ENCODE measurements around the gene TMEM163.
A peak's percentile ranks its signal among the peaks of the same experiment; 100 is the strongest.

TMEM163 gene

DNA sequence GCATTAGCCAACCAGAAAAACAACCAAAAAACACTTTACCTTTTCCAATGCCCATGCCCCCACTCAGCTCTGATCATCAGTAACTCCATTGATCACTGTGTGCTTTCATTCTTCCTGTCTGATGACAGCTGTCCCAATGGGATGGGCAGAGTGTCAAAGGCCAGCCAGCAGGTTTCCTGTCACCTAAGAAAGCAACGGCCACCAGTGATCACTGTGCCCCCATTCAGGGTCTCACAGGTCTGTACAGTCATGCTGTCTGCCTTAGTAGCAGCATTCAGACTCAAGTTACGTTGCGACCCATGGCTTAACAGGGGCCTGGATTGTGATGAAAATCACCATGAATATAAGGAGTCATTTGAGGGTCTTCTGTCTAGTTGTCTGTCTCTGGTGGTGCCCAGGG lies 280.4 kb downstream of the TMEM163 start:
- Mint-ChIP-seq H3K9me3 (no peaks in the 10 kb centered on the region), H3K36me3 (ENCODE audit: low read depth) (peaks cover 2% of the 10 kb centered on the region), H3K27me3 (ENCODE audit: low read depth) (no peaks in the 10 kb centered on the region), H3K4me1 (ENCODE audit: low read depth) (no peaks in the 10 kb centered on the region), H3K27ac (no peak overlapping the region), H3K4me3 (no peak overlapping the region)

DNA sequence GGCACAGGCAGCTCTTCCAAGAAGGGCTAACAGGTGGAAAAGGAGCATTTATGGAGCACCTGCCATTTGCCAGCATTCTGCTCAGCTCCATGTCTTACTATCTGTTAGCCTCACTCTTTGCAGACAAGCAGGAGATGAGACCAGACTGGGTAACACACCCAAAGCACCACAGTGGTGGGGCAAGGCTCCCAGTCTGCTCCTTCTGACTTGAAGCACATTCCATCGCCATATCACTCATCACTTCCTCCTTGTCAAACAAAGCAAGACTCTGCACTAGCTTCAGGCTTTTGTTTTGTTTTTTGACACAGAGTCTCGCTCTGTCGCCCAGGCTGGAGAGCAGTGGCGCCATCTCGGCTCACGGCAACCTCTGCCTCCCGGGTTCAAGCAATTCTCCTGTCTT lies 282.1 kb downstream of the TMEM163 start:
- H3K27ac Mint-ChIP-seq: no peak overlapping the region
- peaks cover 4% of the 10 kb centered on the region for H3K36me3 Mint-ChIP-seq (ENCODE audit: low read depth)
- no peaks in the 10 kb centered on the region for H3K9me3 Mint-ChIP-seq
- H3K27me3 Mint-ChIP-seq (ENCODE audit: low read depth): no peaks in the 10 kb centered on the region
- no peaks in the 10 kb centered on the region for H3K4me1 Mint-ChIP-seq (ENCODE audit: low read depth)
- H3K4me3 Mint-ChIP-seq: no peak overlapping the region

DNA sequence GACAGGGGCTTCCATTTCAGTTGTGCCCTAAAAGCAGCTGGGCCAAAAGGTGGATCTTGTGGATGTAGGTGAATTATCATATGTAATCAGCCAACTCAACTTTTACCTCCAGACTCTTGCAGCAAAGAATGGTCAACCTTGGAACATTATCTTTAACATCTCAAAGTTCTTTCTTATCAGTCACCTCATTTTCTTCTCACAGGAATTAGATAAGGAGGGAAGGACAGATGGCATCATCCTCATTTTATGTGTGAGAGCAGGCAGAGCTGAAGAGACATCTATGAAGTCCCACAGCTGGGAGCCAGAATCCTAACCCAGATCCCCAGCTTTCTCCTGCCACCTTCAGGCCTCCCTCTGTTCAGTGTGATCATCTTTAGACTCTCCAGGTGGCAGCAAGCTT lies 282.9 kb downstream of the TMEM163 start:
- Mint-ChIP-seq H3K27me3 (ENCODE audit: low read depth) (no peaks in the 10 kb centered on the region), H3K36me3 (ENCODE audit: low read depth) (peaks cover 4% of the 10 kb centered on the region), H3K27ac (no peak overlapping the region), H3K9me3 (no peaks in the 10 kb centered on the region), H3K4me3 (no peak overlapping the region), H3K4me1 (ENCODE audit: low read depth) (no peaks in the 10 kb centered on the region)

DNA sequence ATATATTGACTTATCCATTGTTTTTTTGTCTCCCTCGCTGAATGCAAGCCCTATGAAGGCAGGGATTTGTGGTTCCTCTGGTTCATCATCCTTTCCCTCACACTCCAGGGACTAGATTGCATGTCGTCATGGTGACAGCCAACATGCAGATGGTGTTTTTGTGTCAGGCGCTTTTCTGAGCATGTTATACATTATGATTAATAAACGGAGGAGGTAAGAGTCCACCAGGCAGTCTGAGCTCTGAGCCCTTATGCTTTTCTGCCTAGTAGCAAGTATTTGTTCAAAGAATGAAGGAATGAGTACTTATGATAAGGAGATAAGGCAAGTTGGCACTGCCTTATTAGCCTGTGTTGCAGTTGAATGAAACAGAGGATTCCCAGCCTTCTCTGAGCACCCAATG lies 283.3 kb downstream of the TMEM163 start:
- Mint-ChIP-seq H3K36me3 (ENCODE audit: low read depth) (peaks cover 6% of the 10 kb centered on the region), H3K27ac (no peak overlapping the region), H3K9me3 (no peaks in the 10 kb centered on the region), H3K4me1 (ENCODE audit: low read depth) (no peaks in the 10 kb centered on the region), H3K27me3 (ENCODE audit: low read depth) (no peaks in the 10 kb centered on the region), H3K4me3 (no peak overlapping the region)

DNA sequence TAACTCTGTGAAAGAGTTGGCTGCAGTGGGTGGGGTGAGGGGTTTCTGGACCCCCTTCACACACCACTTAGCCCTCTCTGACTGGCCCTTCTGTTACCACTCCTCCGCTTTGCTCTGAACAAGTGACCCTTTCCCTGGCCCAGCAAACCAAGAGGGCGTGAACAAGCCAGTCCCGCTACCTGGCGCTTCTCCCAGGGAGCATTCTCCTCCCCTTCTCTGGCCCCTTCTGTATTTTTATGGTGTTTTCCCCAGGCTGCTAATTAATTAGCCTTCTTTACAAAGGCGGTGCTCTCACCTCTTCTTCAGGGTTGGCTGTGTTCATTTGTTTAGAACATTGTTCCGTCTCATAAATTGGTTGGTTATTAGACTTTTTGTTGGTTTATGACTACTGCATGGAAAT lies 284.8 kb downstream of the TMEM163 start:
- no peaks in the 10 kb centered on the region for H3K27me3 Mint-ChIP-seq (ENCODE audit: low read depth)
- peaks cover 6% of the 10 kb centered on the region for H3K36me3 Mint-ChIP-seq (ENCODE audit: low read depth)
- no peaks in the 10 kb centered on the region for H3K4me1 Mint-ChIP-seq (ENCODE audit: low read depth)
- H3K27ac Mint-ChIP-seq: no peak overlapping the region
- H3K4me3 Mint-ChIP-seq: no peak overlapping the region
- no peaks in the 10 kb centered on the region for H3K9me3 Mint-ChIP-seq

DNA sequence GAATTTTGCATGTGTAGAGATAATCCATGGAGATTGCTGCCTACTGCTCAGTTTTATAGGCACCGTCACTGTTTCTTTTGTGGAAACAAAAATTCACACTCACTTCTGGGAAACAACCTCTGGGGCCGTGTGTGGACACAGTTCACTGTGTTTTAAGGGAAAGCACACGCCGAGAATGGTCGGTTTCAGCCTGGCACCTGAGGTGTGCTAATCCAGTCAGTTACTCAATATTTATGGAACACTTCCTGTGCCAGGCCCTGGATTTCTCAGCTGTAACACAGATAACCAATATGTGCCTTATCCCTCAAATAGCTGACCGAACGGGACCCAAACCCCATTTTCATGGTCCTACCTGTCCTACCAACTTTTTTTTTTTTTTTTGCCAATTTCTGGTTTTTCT lies 285.3 kb downstream of the TMEM163 start:
- Mint-ChIP-seq H3K4me3 (no peak overlapping the region), H3K27ac (no peak overlapping the region)

DNA sequence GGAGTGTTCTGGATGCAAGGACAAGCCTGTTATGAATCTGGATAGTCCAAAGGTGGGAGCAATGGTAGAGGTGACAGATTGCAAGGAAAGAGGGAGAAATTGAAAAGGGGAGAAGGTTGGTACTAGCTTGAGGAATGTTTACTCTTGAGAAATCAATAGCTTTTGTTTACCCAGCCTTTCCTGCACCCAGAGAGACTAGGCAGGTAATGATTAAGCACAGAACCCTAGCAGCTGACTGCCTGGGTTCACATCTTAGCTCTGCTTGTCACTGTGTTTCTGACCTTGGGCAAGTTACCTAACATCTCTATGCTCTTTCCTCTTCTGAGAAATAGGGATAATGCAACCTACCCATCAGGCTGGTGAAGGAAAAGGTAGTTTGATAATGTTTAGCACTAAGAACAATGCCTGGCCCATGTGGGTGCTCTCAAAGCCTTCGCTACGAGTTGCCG lies 286.3 kb downstream of the TMEM163 start:
- Mint-ChIP-seq H3K36me3 (ENCODE audit: low read depth) (peaks cover 7% of the 10 kb centered on the region), H3K4me3 (no peak overlapping the region), H3K9me3 (no peaks in the 10 kb centered on the region), H3K27ac (no peak overlapping the region), H3K4me1 (ENCODE audit: low read depth) (no peaks in the 10 kb centered on the region), H3K27me3 (ENCODE audit: low read depth) (no peaks in the 10 kb centered on the region)

More for the DNA sequence above, 285.3 kb downstream of the TMEM163 start:
- no peaks in the 10 kb centered on the region for H3K4me1 Mint-ChIP-seq (ENCODE audit: low read depth)
- peaks cover 6% of the 10 kb centered on the region for H3K36me3 Mint-ChIP-seq (ENCODE audit: low read depth)
- H3K9me3 Mint-ChIP-seq: no peaks in the 10 kb centered on the region
- H3K27me3 Mint-ChIP-seq (ENCODE audit: low read depth): no peaks in the 10 kb centered on the region

DNA sequence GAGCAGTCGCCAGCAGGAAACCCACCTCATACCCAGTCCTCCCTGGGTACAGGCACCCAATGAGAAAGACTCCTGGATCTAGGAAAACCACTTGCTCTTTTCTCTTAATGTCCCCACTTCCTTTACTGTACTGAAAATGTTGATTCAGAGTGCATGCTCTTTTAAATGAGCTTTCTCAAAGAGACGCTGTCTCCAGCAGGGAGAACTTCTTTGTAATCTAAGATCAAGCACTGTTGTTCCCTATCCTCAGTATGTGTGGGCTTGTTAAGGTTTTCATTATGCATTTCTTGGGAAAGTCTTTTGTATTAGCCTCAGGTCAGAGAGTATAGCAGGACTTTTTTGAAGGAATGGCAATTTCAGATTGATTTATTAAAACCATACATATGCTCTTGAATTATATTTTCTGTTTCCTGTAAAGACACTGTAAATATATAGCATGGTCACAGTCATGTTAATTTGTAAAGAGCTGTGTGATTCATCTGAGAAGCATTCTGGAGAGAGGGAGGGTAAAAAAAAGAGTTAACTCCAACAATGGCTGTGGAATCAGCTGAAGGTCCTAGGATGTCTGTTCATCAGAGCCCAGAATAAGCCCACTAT lies 286.9 kb downstream of the TMEM163 start:
- Mint-ChIP-seq H3K27ac (no peak overlapping the region), H3K4me3 (no peak overlapping the region), H3K27me3 (ENCODE audit: low read depth) (no peaks in the 10 kb centered on the region), H3K9me3 (no peaks in the 10 kb centered on the region), H3K36me3 (ENCODE audit: low read depth) (peaks cover 12% of the 10 kb centered on the region), H3K4me1 (ENCODE audit: low read depth) (no peaks in the 10 kb centered on the region)

DNA sequence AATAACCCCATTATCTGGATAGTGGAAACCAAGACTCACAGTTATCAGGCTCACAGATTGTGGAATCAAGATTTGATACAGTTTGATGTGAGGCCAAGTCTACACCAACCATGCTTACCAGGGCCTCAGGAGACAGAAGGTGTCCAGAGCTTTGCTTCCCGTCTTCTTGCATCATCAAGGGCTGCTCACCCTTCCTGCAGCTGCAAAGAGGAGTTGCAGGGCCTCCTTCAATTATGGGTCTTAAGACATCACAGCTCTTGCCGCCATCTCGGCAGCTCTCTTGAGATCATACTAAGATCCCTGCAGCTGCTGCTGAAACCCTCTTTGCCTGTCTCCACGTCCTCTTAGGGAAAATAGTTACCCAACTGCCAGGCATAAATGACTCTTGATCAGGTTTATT lies 288.9 kb downstream of the TMEM163 start:
- Mint-ChIP-seq H3K4me3 (no peak overlapping the region), H3K4me1 (ENCODE audit: low read depth) (peaks cover 5% of the 10 kb centered on the region), H3K36me3 (ENCODE audit: low read depth) (peaks cover 12% of the 10 kb centered on the region), H3K27me3 (ENCODE audit: low read depth) (no peaks in the 10 kb centered on the region), H3K27ac (no peak overlapping the region), H3K9me3 (no peaks in the 10 kb centered on the region)

DNA sequence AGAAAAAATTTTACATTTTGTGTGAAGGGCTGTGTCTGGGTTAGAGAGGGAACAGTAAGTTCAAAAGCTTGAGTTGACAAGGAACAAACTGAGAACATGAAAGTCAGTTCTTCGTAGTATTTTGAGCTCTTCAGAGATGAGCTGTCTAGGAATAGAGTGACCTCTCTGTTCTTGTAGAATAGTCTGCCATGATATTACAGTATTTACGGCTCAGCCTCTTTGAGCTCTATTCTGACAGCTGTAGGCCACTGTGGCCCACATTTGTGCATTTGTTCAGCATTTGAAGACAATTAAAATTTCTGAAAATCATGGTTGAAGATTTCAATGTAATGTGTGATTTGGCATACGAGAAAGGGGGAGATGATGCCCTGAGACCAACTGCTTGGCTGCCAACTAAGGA lies 292.1 kb downstream of the TMEM163 start:
- no peaks in the 10 kb centered on the region for H3K27me3 Mint-ChIP-seq (ENCODE audit: low read depth)
- peaks cover 8% of the 10 kb centered on the region for H3K36me3 Mint-ChIP-seq (ENCODE audit: low read depth)
- peaks cover 5% of the 10 kb centered on the region for H3K4me1 Mint-ChIP-seq (ENCODE audit: low read depth)
- H3K4me3 Mint-ChIP-seq: no peak overlapping the region
- no peak overlapping the region for H3K27ac Mint-ChIP-seq
- no peaks in the 10 kb centered on the region for H3K9me3 Mint-ChIP-seq

DNA sequence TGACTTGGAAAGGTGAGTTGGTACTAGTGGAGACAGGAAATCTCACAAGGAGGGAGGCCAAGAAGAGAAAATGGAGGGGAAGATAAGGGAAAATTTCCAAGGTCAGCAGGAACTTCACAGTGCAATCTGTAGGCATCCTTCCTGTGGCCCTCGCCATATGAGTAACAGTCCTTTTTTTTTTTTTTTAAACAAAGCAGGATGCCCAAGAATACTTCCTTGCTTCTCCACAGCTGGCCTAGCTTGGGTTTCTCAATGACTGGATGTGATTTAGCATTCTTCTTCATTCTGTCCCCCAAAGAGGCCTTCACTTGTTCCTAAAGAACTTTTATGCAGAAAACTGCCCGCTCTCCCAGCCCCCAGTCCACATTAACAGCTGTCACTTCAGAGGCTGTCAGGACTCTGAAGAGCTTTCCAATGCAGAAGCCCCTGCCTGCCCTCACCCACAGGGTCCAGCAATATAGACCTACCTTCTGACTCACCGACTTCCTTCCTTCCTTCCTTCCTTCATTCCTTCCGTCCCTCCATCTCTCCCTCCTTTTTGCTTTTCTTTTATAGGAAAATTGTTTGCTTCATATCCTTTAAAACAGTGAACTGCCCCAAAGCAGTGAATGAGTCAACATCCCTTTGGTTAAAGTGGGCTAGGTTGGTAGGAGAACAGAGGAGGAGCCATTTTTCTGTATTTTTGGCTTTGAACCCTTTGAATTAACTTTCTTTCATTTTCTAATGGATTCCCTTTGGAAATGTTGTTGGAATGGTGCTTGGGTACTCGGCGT lies 292.9 kb downstream of the TMEM163 start:
- no peak overlapping the region for H3K4me3 Mint-ChIP-seq
- no peaks in the 10 kb centered on the region for H3K9me3 Mint-ChIP-seq
- no peaks in the 10 kb centered on the region for H3K27me3 Mint-ChIP-seq (ENCODE audit: low read depth)
- H3K27ac Mint-ChIP-seq: peak overlapping the region; percentile 32
- peaks cover 5% of the 10 kb centered on the region for H3K4me1 Mint-ChIP-seq (ENCODE audit: low read depth)
- peaks cover 8% of the 10 kb centered on the region for H3K36me3 Mint-ChIP-seq (ENCODE audit: low read depth)

DNA sequence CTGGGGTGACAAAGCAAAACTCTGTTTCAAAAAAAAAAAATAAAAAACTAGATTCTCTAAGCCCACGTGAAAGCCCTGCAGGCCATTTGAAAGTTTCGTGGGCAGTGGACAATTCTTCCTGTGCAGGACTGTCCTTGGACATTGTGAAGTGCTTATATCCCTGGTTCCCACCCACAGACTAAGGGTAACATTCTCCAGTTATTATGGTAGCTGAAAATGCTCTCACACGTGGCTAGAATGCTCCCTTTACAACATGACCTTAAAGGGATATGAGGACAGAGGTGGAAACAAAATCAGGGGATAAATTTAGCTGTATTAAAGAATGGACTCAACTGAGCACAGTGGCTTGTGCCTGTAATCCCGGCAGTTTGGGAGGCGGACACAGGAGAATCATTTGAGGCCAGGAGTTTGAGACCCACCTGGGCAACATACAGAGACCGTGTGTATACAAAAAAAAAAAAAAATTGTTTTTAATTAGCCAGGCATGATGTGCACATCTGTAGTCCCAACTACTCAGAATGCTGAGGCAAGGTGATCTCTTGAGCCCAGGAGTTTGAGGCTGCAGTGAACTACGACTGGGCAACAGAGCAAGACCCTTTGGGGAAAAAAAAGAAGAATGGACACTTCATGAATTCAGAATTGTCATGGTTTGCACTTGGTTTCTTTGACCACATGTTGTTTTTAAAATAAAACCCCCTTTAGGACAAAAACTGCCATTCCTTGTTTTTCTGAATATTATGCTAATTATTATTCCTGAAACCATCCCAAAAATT lies 297.1 kb downstream of the TMEM163 start:
- H3K27me3 Mint-ChIP-seq (ENCODE audit: low read depth): no peaks in the 10 kb centered on the region
- H3K27ac Mint-ChIP-seq: no peak overlapping the region
- H3K4me1 Mint-ChIP-seq (ENCODE audit: low read depth): peaks cover 5% of the 10 kb centered on the region
- no peaks in the 10 kb centered on the region for H3K36me3 Mint-ChIP-seq (ENCODE audit: low read depth)
- H3K4me3 Mint-ChIP-seq: no peak overlapping the region
- no peaks in the 10 kb centered on the region for H3K9me3 Mint-ChIP-seq

DNA sequence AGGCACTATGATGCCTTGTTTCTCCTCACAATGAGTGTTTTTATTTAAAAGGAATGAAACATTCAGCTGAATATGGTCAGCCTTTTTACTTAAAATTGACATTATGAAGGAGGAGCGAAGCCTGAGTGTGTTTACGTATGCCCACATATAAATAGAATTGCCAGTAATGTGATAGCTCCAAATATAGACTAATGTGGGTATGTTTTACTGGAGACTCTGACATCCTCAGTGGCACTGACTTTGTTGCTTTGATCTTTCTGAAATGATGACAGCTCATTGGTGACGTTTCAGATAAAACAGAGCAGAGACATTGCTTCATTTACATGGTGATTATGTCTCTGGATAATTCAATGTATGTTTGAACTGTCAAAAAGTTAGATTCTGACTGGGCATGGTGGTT lies 297.9 kb downstream of the TMEM163 start:
- peaks cover 3% of the 10 kb centered on the region for H3K4me1 Mint-ChIP-seq (ENCODE audit: low read depth)
- no peaks in the 10 kb centered on the region for H3K27me3 Mint-ChIP-seq (ENCODE audit: low read depth)
- no peaks in the 10 kb centered on the region for H3K36me3 Mint-ChIP-seq (ENCODE audit: low read depth)
- no peak overlapping the region for H3K27ac Mint-ChIP-seq
- no peak overlapping the region for H3K4me3 Mint-ChIP-seq
- H3K9me3 Mint-ChIP-seq: no peaks in the 10 kb centered on the region

DNA sequence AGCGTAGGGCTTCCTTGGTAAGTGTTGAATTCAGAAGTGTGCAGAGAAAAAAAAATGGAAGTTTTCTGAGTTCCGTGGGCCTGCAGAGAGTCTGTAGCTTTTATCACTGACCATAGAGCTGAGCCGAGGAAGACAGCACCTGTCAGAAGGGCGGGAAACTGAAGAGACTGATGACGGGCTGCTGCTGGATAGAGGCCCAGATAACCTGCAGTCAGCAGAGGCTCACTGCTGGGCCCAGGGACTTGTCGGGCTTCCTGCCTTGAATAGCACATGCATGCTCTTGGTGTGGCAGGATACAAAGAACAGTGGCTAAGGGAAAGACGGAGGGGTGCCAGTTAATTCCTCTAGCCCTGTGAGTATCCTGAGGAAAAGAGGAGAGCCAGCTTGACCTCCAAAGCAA lies 298.5 kb downstream of the TMEM163 start:
- Mint-ChIP-seq H3K9me3 (no peaks in the 10 kb centered on the region), H3K36me3 (ENCODE audit: low read depth) (no peaks in the 10 kb centered on the region), H3K27me3 (ENCODE audit: low read depth) (no peaks in the 10 kb centered on the region), H3K4me3 (no peak overlapping the region), H3K4me1 (ENCODE audit: low read depth) (peaks cover 2% of the 10 kb centered on the region), H3K27ac (no peak overlapping the region)
